Glomerular endothelial cell (primary cell): ENCODE measurements around the gene CDK6. TPM values are rescaled to one million over a fixed set of nuclear protein-coding genes. Genes with fewer than 3 reads are reported as not detected.

ENCODE experiments used
- total RNA-seq: library from RNA; depleted of rRNA; stranded (reverse); fragments of >200 nt; gene quantifications from 2 replicates; pipeline ENCODE4 v1.2.3, GENCODE V29; 2015

CDK6 gene
- total RNA-seq, 1 donor from 2014 or later: 108 TPM

Other genes starting within 250 kb of the CDK6 start
- 9.4 and 13.8 TPM in 2 replicates for gene FAM133B, start 246.2 kb downstream of the CDK6 start, total RNA-seq